ENCODE results near the gene KCNIP4. TPM values are rescaled to one million over a fixed set of nuclear protein-coding genes. Genes with fewer than 3 reads are reported as not detected.

The KCNIP4 gene
- total RNA-seq, 2 donors from 2014 or later, result 1.2 TPM; not detected in 1

- 62% methylated on average over 6 of the region's 6 CpGs for WGBS
- peaks cover 0 to 19% of the 10 kb centered on the region in 2 donors for H3K36me3 ChIP-seq
- intact Hi-C loops (cut with DNase I), result no loop called here
- H3K9me3 ChIP-seq, result no peaks in the 10 kb centered on the region
- H3K27me3 ChIP-seq (replicated peaks; ENCODE audit: insufficient read depth), result no peaks in the 10 kb centered on the region
- no peak for TF ChIP-seq POLR2AphosphoS5 (IDR thresholded peaks at IDR 0.05)
- no peak for TF ChIP-seq CTCF (IDR thresholded peaks at IDR 0.05)
- no peak for TF ChIP-seq POLR2A (IDR thresholded peaks at IDR 0.05)
- DNase-seq (ENCODE audit: low spot score), result no peak
- H3K4me1 ChIP-seq (replicated peaks), result no peaks in the 10 kb centered on the region
- no peak overlapping the region for H3K27ac ChIP-seq
- no peak overlapping the region for H3K4me3 ChIP-seq
Measured at GRCh38 chr4:20724915-20725314, 1223.7 kb downstream of the KCNIP4 start.

- H3K36me3 ChIP-seq, result peaks cover 0 to 19% of the 10 kb centered on the region in 2 donors
- H3K4me3 ChIP-seq, result no peak overlapping the region
- no peak for DNase-seq (ENCODE audit: low spot score)
- H3K4me1 ChIP-seq (replicated peaks), result no peaks in the 10 kb centered on the region
- intact Hi-C loops (cut with DNase I), result no loop called here
- TF ChIP-seq POLR2A (IDR thresholded peaks at IDR 0.05) (no peak), POLR2AphosphoS5 (IDR thresholded peaks at IDR 0.05) (no peak), CTCF (IDR thresholded peaks at IDR 0.05) (no peak)
- no peak overlapping the region for H3K27ac ChIP-seq
- WGBS, result 84% methylated on average over 3 of the region's 3 CpGs
- H3K9me3 ChIP-seq, result no peaks in the 10 kb centered on the region
- H3K27me3 ChIP-seq (replicated peaks; ENCODE audit: insufficient read depth), result no peaks in the 10 kb centered on the region
Measured at GRCh38 chr4:20723463-20723862, 1225.1 kb downstream of the KCNIP4 start.

- H3K27me3 ChIP-seq (replicated peaks; ENCODE audit: insufficient read depth), result no peaks in the 10 kb centered on the region
- WGBS, result 64% methylated on average over 3 of the region's 3 CpGs
- DNase-seq (ENCODE audit: low spot score), result no peak
- H3K4me1 ChIP-seq (replicated peaks), result no peaks in the 10 kb centered on the region
- TF ChIP-seq POLR2A (IDR thresholded peaks at IDR 0.05) (no peak), CTCF (IDR thresholded peaks at IDR 0.05) (no peak), POLR2AphosphoS5 (IDR thresholded peaks at IDR 0.05) (no peak)
- intact Hi-C loops (cut with DNase I), result no loop called here
- H3K36me3 ChIP-seq, result peaks cover 0 to 19% of the 10 kb centered on the region in 2 donors
- H3K9me3 ChIP-seq, result no peaks in the 10 kb centered on the region
- no peak overlapping the region for H3K4me3 ChIP-seq
- H3K27ac ChIP-seq, result no peak overlapping the region
Measured at GRCh38 chr4:20723019-20723418, 1225.6 kb downstream of the KCNIP4 start.

GRCh38 chr4:20711335-20711734, 1237.2 kb downstream of the KCNIP4 start:
- Histone ChIP-seq H3K9me3 (no peaks in the 10 kb centered on the region), H3K27ac (no peak overlapping the region), H3K4me1 (replicated peaks) (no peaks in the 10 kb centered on the region), H3K36me3 (no peaks in the 10 kb centered on the region), H3K27me3 (replicated peaks; ENCODE audit: insufficient read depth) (no peaks in the 10 kb centered on the region), H3K4me3 (no peak overlapping the region)
- no peak for DNase-seq (ENCODE audit: low spot score)
- TF ChIP-seq CTCF (IDR thresholded peaks at IDR 0.05) (no peak), POLR2A (IDR thresholded peaks at IDR 0.05) (no peak), POLR2AphosphoS5 (IDR thresholded peaks at IDR 0.05) (no peak)
- WGBS, result 89% methylated on average over 2 of the region's 2 CpGs
- intact Hi-C loops (cut with DNase I), result no loop called here

GRCh38 chr4:20700007-20700761, 1248.4 kb downstream of the KCNIP4 start, which contains the start of gene PACRGL:
Gene PACRGL, plus strand, starts transcription at chr4:20700458. Its CDS starts 4,024 bp downstream, at chr4:20704482.
- H3K4me1 ChIP-seq (replicated peaks), result peaks cover 3% of the 10 kb centered on the region
- no peaks in the 10 kb centered on the region for H3K36me3 ChIP-seq
- WGBS, result under 1% methylated on average over 47 of the region's 60 CpGs
- H3K4me3 ChIP-seq, result peak within 1 kb of the TSS; percentile 76 to 86
- peak; percentile 88 for DNase-seq (ENCODE audit: low spot score)
- no peaks in the 10 kb centered on the region for H3K27me3 ChIP-seq (replicated peaks; ENCODE audit: insufficient read depth)
- intact Hi-C loops (cut with DNase I), result no loop called here
- H3K9me3 ChIP-seq, result no peaks in the 10 kb centered on the region
- peak within 1 kb of the TSS; percentile 66 to 80 for H3K27ac ChIP-seq
- peak; percentile 46 for TF ChIP-seq POLR2A (IDR thresholded peaks at IDR 0.05)
- peak; percentile 84 for TF ChIP-seq POLR2AphosphoS5 (IDR thresholded peaks at IDR 0.05)
- TF ChIP-seq CTCF (IDR thresholded peaks at IDR 0.05), result peak in 1 of 4 experiments; percentile 14
